ENCODE measurements around the gene COMMD3. TPM values are rescaled to one million over a fixed set of nuclear protein-coding genes. Genes with fewer than 3 reads are reported as not detected.
A peak's percentile ranks its signal among the peaks of the same experiment; 100 is the strongest.
"Not testable (repeated sequence)": the region's sequence is repeated elsewhere in the genome, so short reads cannot be mapped to it uniquely, and the experiment has no call there.

COMMD3 gene
- polyA plus RNA-seq, 3 donors from 2014 or later: 80.5 to 112 (median 82.6) TPM

DNA sequence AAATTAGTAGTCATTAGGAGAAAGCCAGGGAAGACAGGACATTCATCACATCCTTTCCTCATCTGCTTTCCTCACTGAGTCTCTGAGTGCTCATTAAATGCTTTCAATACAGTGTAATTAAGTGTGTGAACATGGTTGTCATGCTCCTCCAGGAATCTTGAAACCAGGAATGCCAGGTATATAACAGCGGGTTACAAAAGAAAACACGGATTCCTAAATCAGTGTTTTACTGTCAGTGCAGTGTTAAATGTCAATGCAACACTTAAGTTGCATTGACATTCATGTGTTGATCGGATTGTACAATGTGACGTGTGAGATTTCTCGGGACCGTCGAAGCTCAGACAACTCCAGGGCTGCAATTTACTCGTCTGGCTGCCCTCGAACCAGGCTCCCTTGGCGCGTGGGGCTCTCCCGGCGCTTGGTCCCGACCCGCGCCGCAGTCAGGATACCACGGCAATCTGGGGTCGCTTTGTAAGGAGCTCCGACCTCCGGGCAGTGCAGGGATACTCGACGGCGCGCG, 28.7 kb downstream of the COMMD3 start:
- no peak for DNase-seq
- H3K27ac Mint-ChIP-seq: peak overlapping the region in 3 of 6 donors; percentile 56 to 77 (median 67)
- peaks cover 45 to 65% (median 60%) of the 10 kb centered on the region in 3 donors for H3K27me3 Mint-ChIP-seq (ENCODE audit: low read depth in 3 of 3)
- peaks cover 18 to 31% of the 10 kb centered on the region in 2 donors for H3K4me1 Mint-ChIP-seq
- peaks cover 0 to 5% (median 0%) of the 10 kb centered on the region in 3 donors for H3K36me3 Mint-ChIP-seq
- peaks cover 0 to 14% (median 2%) of the 10 kb centered on the region in 6 donors for H3K9me3 Mint-ChIP-seq
- H3K4me3 Mint-ChIP-seq: peak overlapping the region; percentile 19 to 71 (median 50)

GRCh38 chr10:22345301-22346095, 29.3 kb downstream of the COMMD3 start, which contains the start of gene SPAG6:
Gene SPAG6 (plus strand): TSS chr10:22345496. CDS start chr10:22345612, 116 bp downstream.
- peaks cover 0 to 14% (median 2%) of the 10 kb centered on the region in 6 donors for H3K9me3 Mint-ChIP-seq
- peaks cover 13 to 25% of the 10 kb centered on the region in 2 donors for H3K4me1 Mint-ChIP-seq
- peak; percentile 66 to 71 (median 70) for DNase-seq
- H3K27ac Mint-ChIP-seq: peak within 1 kb of the TSS in 3 of 6 donors; percentile 56 to 77 (median 67)
- H3K36me3 Mint-ChIP-seq: peaks cover 0 to 5% (median 0%) of the 10 kb centered on the region in 3 donors
- H3K27me3 Mint-ChIP-seq (ENCODE audit: low read depth in 3 of 3): peaks cover 40 to 60% (median 54%) of the 10 kb centered on the region in 3 donors
- H3K4me3 Mint-ChIP-seq: peak within 1 kb of the TSS; percentile 47 to 71 (median 54)

- peaks cover 41 to 58% (median 51%) of the 10 kb centered on the region in 3 donors for H3K27me3 Mint-ChIP-seq (ENCODE audit: low read depth in 3 of 3)
- no peak for DNase-seq
- H3K27ac Mint-ChIP-seq: peak overlapping the region in 3 of 6 donors; percentile 5 to 54 (median 42)
Observed at GRCh38 chr10:22346096-22346661, 30.0 kb downstream of the COMMD3 start.

DNA sequence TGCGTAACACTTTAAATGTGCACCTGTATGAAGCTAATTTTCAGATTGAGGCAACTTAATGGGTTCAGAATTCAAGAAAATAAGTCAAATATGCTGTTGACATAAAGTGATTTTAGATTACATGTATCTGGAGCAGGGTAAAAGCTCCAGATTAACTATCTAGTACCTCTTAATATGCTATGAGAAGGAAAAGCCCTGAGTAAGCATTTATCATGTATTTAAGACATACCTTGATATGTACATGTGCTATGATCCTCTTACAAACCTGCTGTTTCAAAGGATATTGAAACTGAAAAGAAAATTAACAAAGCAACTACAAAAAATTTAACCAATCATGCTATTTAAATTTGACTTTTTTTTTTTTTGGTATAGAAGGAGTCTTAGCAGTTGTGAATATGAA, 33.6 kb downstream of the COMMD3 start:
- Mint-ChIP-seq H3K27ac (no peak overlapping the region), H3K4me1 (peaks cover 7 to 10% of the 10 kb centered on the region in 2 donors), H3K4me3 (no peak overlapping the region), H3K36me3 (no peaks in the 10 kb centered on the region), H3K9me3 (peaks cover 0 to 7% (median 2%) of the 10 kb centered on the region in 6 donors), H3K27me3 (ENCODE audit: low read depth in 3 of 3) (peaks cover 20 to 26% (median 24%) of the 10 kb centered on the region in 3 donors)
- DNase-seq: no peak

More at GRCh38 chr10:22346096-22346661, 30.0 kb downstream of the COMMD3 start:
- Mint-ChIP-seq H3K4me3 (peak overlapping the region; percentile 1 to 54 (median 47)), H3K36me3 (peaks cover 0 to 5% (median 0%) of the 10 kb centered on the region in 3 donors), H3K4me1 (peaks cover 13 to 24% of the 10 kb centered on the region in 2 donors), H3K9me3 (peaks cover 0 to 14% (median 2%) of the 10 kb centered on the region in 6 donors)

GRCh38 chr10:22351131-22351703, 35.0 kb downstream of the COMMD3 start:
- Mint-ChIP-seq H3K4me1 (peaks cover 2% of the 10 kb centered on the region in 2 donors), H3K36me3 (no peaks in the 10 kb centered on the region), H3K4me3 (no peak overlapping the region), H3K27me3 (ENCODE audit: low read depth in 3 of 3) (peaks cover 9 to 13% (median 11%) of the 10 kb centered on the region in 3 donors), H3K9me3 (peaks cover 0 to 2% (median 2%) of the 10 kb centered on the region in 6 donors), H3K27ac (no peak overlapping the region)
- DNase-seq: no peak

DNA sequence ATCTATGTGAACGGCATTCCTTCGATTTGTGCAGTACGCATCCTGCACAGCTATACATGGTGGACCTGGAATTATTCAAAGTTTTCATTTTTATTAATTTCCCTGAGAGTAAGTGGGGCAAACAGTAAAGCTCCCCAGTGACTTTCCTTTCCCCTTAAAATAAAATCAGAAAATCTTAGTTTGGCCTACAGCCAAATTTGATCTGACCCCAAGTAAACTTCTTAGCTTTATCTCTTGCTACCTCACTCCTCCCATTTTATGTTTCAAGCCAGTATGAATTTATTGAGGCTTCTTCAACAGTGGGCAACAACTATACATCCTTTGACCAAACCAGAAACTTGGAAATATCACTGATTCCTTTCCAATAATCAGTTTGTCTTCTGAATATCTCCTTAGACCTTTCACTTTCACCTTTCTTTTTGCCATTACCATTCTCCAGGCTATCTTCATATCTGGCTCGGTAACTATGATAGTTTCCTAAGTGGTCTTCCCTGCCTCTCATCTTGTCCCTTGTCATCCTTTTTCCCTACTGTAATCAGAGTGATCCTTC, 40.2 kb downstream of the COMMD3 start:
- Mint-ChIP-seq H3K27ac (no peak overlapping the region), H3K4me1 (no peaks in the 10 kb centered on the region), H3K36me3 (no peaks in the 10 kb centered on the region), H3K4me3 (no peak overlapping the region), H3K27me3 (ENCODE audit: low read depth in 3 of 3) (no peaks in the 10 kb centered on the region), H3K9me3 (no peaks in the 10 kb centered on the region)
- DNase-seq: no peak

DNA sequence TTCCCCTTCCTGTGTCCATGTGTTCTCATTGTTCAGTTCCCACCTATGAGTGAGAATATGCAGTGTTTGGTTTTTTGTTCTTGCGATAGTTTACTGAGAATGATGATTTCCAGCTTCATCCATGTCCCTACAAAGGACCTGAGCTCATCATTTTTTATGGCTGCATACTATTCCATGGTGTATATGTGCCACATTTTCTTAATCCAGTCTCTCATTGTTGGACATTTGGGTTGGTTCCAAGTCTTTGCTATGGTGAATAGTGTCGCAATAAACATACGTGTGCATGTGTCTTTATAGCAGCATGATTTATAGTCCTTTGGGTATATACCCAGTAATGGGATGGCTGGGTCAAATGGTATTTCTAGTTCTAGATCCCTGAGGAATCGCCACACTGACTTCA, 41.6 kb downstream of the COMMD3 start:
- not testable (repeated sequence) for H3K4me1 Mint-ChIP-seq; H3K36me3 Mint-ChIP-seq; H3K9me3 Mint-ChIP-seq; H3K4me3 Mint-ChIP-seq; H3K27me3 Mint-ChIP-seq (ENCODE audit: low read depth in 3 of 3); DNase-seq; H3K27ac Mint-ChIP-seq

GRCh38 chr10:22363305-22363704, 47.1 kb downstream of the COMMD3 start:
- Mint-ChIP-seq H3K36me3 (no peaks in the 10 kb centered on the region), H3K4me3 (no peak overlapping the region), H3K27me3 (ENCODE audit: low read depth in 3 of 3) (peaks cover 0 to 2% (median 0%) of the 10 kb centered on the region in 3 donors), H3K9me3 (no peaks in the 10 kb centered on the region), H3K4me1 (peaks cover 0 to 15% of the 10 kb centered on the region in 2 donors), H3K27ac (no peak overlapping the region)
- no peak for DNase-seq

DNA sequence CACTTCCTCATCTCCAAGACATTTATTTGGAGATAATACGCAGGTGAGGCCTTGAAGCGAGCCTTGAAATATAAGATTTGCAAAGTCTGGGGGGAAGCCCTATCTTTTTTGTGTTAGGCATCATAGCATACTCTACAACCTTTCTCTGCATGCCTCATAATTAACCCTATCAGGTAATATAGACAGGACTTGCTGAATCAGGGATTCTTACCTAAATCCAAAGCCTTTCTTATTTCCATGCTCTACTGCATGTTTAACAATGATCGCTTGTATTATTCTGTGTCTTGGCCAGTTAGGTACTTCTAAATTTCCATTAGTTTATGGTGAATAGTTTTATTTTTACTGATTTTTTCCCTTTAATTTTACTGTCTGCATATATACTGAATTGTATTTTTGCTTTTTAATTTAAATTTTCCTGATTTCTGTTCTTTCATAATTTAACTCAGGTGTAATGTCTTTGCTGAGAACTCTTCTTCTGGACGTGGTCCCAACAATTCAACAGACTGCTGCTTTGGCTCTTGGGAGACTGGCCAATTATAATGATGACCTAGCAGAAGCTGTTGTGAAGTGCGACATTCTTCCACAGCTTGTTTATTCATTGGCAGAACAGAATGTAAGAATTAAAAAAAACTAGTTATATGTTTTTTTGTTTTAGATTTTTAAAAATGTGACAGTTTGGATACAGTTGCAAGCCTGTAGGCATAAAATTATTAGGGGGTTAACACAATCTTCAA, 48.4 kb downstream of the COMMD3 start:
- Mint-ChIP-seq H3K27me3 (ENCODE audit: low read depth in 3 of 3) (peaks cover 0 to 2% (median 0%) of the 10 kb centered on the region in 3 donors), H3K9me3 (no peaks in the 10 kb centered on the region), H3K36me3 (no peaks in the 10 kb centered on the region), H3K4me3 (no peak overlapping the region), H3K27ac (no peak overlapping the region), H3K4me1 (peaks cover 0 to 15% of the 10 kb centered on the region in 2 donors)
- no peak for DNase-seq

GRCh38 chr10:22365233-22365632, 49.0 kb downstream of the COMMD3 start:
- H3K27ac Mint-ChIP-seq: no peak overlapping the region
- H3K9me3 Mint-ChIP-seq: no peaks in the 10 kb centered on the region
- no peaks in the 10 kb centered on the region for H3K36me3 Mint-ChIP-seq
- no peak overlapping the region for H3K4me3 Mint-ChIP-seq
- peaks cover 0 to 15% of the 10 kb centered on the region in 2 donors for H3K4me1 Mint-ChIP-seq
- peaks cover 0 to 2% (median 0%) of the 10 kb centered on the region in 3 donors for H3K27me3 Mint-ChIP-seq (ENCODE audit: low read depth in 3 of 3)
- DNase-seq: no peak

DNA sequence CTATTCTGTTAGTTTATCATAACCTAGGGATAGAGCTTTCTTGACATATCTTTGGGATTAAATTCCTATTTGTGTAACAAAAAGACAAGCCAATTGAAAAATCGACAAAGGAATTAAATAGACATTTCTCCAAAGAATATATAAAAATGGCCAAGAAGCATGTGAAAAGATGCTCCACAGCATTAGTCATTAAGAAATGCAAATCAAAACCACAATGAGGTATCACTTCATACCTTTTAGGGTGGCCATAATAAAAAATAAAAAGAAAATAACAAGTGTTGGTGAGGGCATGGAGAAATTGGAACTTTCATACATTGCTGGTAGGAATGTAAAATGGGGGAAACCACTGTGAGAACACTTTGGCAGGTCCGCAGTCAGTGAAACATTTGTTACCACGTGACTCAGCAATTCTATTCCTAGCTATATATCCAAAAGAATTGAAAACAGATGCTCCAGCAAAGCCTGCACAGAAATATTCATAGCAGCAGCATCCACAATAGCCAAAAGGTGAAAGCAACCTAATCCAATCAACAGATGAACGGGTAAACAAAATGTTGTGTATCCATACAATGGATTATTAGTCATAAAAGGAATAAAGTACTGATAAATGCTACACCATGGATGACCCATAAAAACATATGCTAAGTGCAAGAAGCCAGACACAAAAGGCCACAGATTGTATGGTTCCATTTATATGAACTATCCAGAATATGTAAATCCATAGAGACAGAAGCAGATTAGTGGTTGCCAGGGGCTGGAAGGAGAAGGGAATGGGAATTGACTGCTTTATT, 49.7 kb downstream of the COMMD3 start:
- no peak overlapping the region for H3K4me3 Mint-ChIP-seq

GRCh38 chr10:22366435-22366703, 50.2 kb downstream of the COMMD3 start:
- Mint-ChIP-seq H3K9me3 (no peaks in the 10 kb centered on the region), H3K36me3 (no peaks in the 10 kb centered on the region), H3K27me3 (ENCODE audit: low read depth in 3 of 3) (peaks cover 0 to 2% (median 0%) of the 10 kb centered on the region in 3 donors), H3K27ac (no peak overlapping the region), H3K4me3 (no peak overlapping the region), H3K4me1 (peaks cover 0 to 15% of the 10 kb centered on the region in 2 donors)
- DNase-seq: no peak

More for the DNA sequence above, 49.7 kb downstream of the COMMD3 start:
- Mint-ChIP-seq H3K9me3 (no peaks in the 10 kb centered on the region), H3K27me3 (ENCODE audit: low read depth in 3 of 3) (peaks cover 0 to 2% (median 0%) of the 10 kb centered on the region in 3 donors), H3K36me3 (no peaks in the 10 kb centered on the region), H3K27ac (no peak overlapping the region), H3K4me1 (peaks cover 0 to 15% of the 10 kb centered on the region in 2 donors)
- DNase-seq: no peak
